HEK293 (cell line): Measurements from ENCODE around the gene DPEP2.

ENCODE experiments used
- CTCF ChIA-PET: fragments of 350-600 bp; formaldehyde crosslinking; extraction: SDS; loops from one replicate; lab custom pipeline; 2021; ENCODE audit warnings: antibody characterized with exemption; lab: Yijun Ruan, JAX
- POLR2A ChIA-PET: fragments of 300-600 bp; formaldehyde crosslinking; extraction: SDS; loops from one replicate; lab custom pipeline; 2020; ENCODE audit warnings: antibody characterized with exemption, inconsistent platforms; lab: Yijun Ruan, JAX
- H3K27ac ChIP-seq: fragments of 200-500 bp; sonication (Bioruptor generic); 2 replicates; pipeline ENCODE4 v1.5.1; 2014; ENCODE audit warnings: low read depth, low read length, control low read depth, inconsistent platforms; ENCODE audit errors: extremely low read depth
- H3K36me3 ChIP-seq, 2 experiments: fragments of 200-500 bp in 1 of 2; sonication (Bioruptor generic) in 1 of 2; 1 replicate in 1 of 2; 2 replicates in 1 of 2; pipeline ENCODE4 v1.5.1; 2014 to 2017; ENCODE audit warnings: inconsistent platforms in 2 of 2, low read length in 2 of 2; ENCODE audit not compliant: control insufficient read depth in 2 of 2, insufficient read depth in 1 of 2
- H3K4me1 ChIP-seq: fragments of 200-500 bp; sonication (Bioruptor generic); 2 replicates; pipeline ENCODE4 v1.5.1; 2014; ENCODE audit warnings: mild to moderate bottlenecking, low read length, inconsistent platforms; ENCODE audit not compliant: control insufficient read depth, insufficient read depth
- H3K4me3 ChIP-seq: 2 replicates; pipeline ENCODE4 v1.5.1; 2011; ENCODE audit warnings: low read depth, mild to moderate bottlenecking, control low read depth, low read length, moderate library complexity
- H3K9me3 ChIP-seq: fragments of 200-500 bp; sonication (Bioruptor generic); 2 replicates; pipeline ENCODE4 v1.5.1; 2014; ENCODE audit warnings: low read depth, low read length, inconsistent platforms; ENCODE audit not compliant: control insufficient read depth, insufficient read depth
- EGR2 ChIP-seq: fragments of 450-650 bp; formaldehyde crosslinking; IDR thresholded peaks from 2 replicates; pipeline ENCODE4 v1.5.1; 2016; ENCODE audit warnings: low read depth, missing biosample characterization, missing genetic modification characterization
- GLIS2 ChIP-seq: fragments of 450-650 bp; formaldehyde crosslinking; IDR thresholded peaks from 2 replicates; pipeline ENCODE4 v1.5.1; 2016; ENCODE audit warnings: missing biosample characterization, missing genetic modification characterization
- KLF16 ChIP-seq: fragments of 450-650 bp; formaldehyde crosslinking; IDR thresholded peaks from 2 replicates; pipeline ENCODE4 v1.5.1; 2017; ENCODE audit warnings: missing biosample characterization, missing genetic modification characterization
- ZBTB21 ChIP-seq: fragments of 450-650 bp; formaldehyde crosslinking; IDR thresholded peaks from 2 replicates; pipeline ENCODE4 v1.5.1; 2017; ENCODE audit warnings: missing biosample characterization, missing genetic modification characterization
- ZFP3 ChIP-seq: fragments of 450-650 bp; formaldehyde crosslinking; IDR thresholded peaks from 2 replicates; pipeline ENCODE4 v1.5.1; 2016; ENCODE audit warnings: low read depth, missing biosample characterization, missing genetic modification characterization
- ZIC2 ChIP-seq: fragments of 450-650 bp; formaldehyde crosslinking; IDR thresholded peaks from 2 replicates; pipeline ENCODE4 v1.5.1; 2016; ENCODE audit warnings: missing biosample characterization, missing genetic modification characterization
- ZNF121 ChIP-seq: fragments of 450-650 bp; formaldehyde crosslinking; IDR thresholded peaks from 2 replicates; pipeline ENCODE4 v1.5.1; 2016; ENCODE audit warnings: missing biosample characterization, missing genetic modification characterization
- ZNF423 ChIP-seq: fragments of 450-650 bp; formaldehyde crosslinking; IDR thresholded peaks from 2 replicates; pipeline ENCODE4 v1.5.1; 2016; ENCODE audit warnings: missing biosample characterization, missing genetic modification characterization
- ZNF449 ChIP-seq: fragments of 450-650 bp; formaldehyde crosslinking; IDR thresholded peaks from 2 replicates; pipeline ENCODE4 v1.5.1; 2017; ENCODE audit warnings: missing biosample characterization, mild to moderate bottlenecking, missing genetic modification characterization, moderate library complexity
- ZNF488 ChIP-seq: fragments of 450-650 bp; formaldehyde crosslinking; IDR thresholded peaks from 2 replicates; pipeline ENCODE4 v1.5.1; 2016; ENCODE audit warnings: missing biosample characterization, missing genetic modification characterization
- ZNF521 ChIP-seq: fragments of 450-650 bp; formaldehyde crosslinking; IDR thresholded peaks from 2 replicates; pipeline ENCODE4 v1.5.1; 2017; ENCODE audit warnings: missing biosample characterization, mild to moderate bottlenecking, missing genetic modification characterization
- ZNF544 ChIP-seq: fragments of 450-650 bp; formaldehyde crosslinking; IDR thresholded peaks from 2 replicates; pipeline ENCODE4 v1.5.0; 2017; ENCODE audit warnings: missing biosample characterization, missing genetic modification characterization
- ZNF548 ChIP-seq: fragments of 450-650 bp; formaldehyde crosslinking; IDR thresholded peaks from 2 replicates; pipeline ENCODE4 v1.5.1; 2016; ENCODE audit warnings: missing biosample characterization, missing genetic modification characterization
- ZNF580 ChIP-seq: fragments of 450-650 bp; formaldehyde crosslinking; IDR thresholded peaks from 2 replicates; pipeline ENCODE4 v1.5.1; 2016; ENCODE audit warnings: missing biosample characterization, missing genetic modification characterization
- ZSCAN4 ChIP-seq: fragments of 450-650 bp; formaldehyde crosslinking; IDR thresholded peaks from 2 replicates; pipeline ENCODE4 v1.5.1; 2017; ENCODE audit warnings: missing biosample characterization, missing genetic modification characterization
- TF ChIP-seq, protein P1 (sequence below): fragments of 450-650 bp; formaldehyde crosslinking; IDR thresholded peaks from 2 replicates; pipeline ENCODE4 v1.5.1; 2016; ENCODE audit warnings: missing biosample characterization, missing genetic modification characterization

DPEP2 gene

GRCh38 chr16:67962135-67962534 is 37.1 kb downstream of the DPEP2 start:
- Histone ChIP-seq H3K27ac (no peak overlapping the region), H3K9me3 (no peaks in the 10 kb centered on the region), H3K36me3 (peaks cover 0 to 88% of the 10 kb centered on the region in 2 experiments; a peak in 2 of 3 replicates), H3K4me3 (no peak overlapping the region), H3K4me1 (no peaks in the 10 kb centered on the region; the same call in none of the 2 replicates)
- POLR2A ChIA-PET = interaction anchor here (0.5 to 1.8 kb wide), 2 partner anchors 11 to 27 kb away, joined by 3 to 5 read pairs; no protein-coding TSS in a partner anchor
- CTCF ChIA-PET = interaction anchor here (0.7 to 1.1 kb wide), 2 partner anchors 20 to 78 kb away, joined by 3 to 4 read pairs; no protein-coding TSS in a partner anchor
- TF ChIP-seq ZNF580 (no peak), GLIS2 (tag by site-specific recombination) (no peak), ZNF121 (tag by site-specific recombination) (no peak), ZNF423 (tag by site-specific recombination) (no peak)

DNA sequence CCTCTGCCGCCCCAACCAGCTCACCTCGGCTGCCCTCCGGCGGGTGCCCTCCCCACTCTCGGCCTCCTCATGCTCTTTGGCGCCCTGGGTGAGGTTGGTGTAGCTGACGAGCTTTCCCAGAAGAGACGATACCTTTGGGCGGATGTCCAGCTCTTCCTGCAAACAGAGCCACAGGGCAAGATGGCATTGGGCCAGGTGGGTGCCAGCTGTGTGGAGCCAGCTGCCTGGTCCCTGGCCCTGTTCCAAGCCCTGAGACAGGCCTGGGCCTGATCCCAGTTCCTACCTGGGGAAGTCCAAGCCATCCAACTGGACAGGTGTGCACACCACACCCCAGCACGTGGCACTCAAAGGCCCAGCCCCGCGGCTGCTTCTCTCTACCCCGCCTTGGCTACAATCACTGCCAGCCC is 37.7 kb downstream of the DPEP2 start:
- H3K27ac ChIP-seq = no peak overlapping the region
- no peaks in the 10 kb centered on the region; the same call in 1 of the 2 replicates for H3K4me1 ChIP-seq
- POLR2A ChIA-PET = no interaction called here
- H3K9me3 ChIP-seq = no peaks in the 10 kb centered on the region
- H3K4me3 ChIP-seq = no peak overlapping the region
- TF ChIP-seq KLF16 (tag by site-specific recombination) (no peak), ZIC2 (no peak), ZSCAN4 (no peak), ZNF521 (no peak), ZFP3 (tag by site-specific recombination) (no peak), ZNF488 (tag by site-specific recombination) (no peak), ZBTB21 (tag by site-specific recombination) (no peak), ZNF449 (no peak), ZNF544 (tag by site-specific recombination) (no peak)
- TF ChIP-seq, protein P1, sequence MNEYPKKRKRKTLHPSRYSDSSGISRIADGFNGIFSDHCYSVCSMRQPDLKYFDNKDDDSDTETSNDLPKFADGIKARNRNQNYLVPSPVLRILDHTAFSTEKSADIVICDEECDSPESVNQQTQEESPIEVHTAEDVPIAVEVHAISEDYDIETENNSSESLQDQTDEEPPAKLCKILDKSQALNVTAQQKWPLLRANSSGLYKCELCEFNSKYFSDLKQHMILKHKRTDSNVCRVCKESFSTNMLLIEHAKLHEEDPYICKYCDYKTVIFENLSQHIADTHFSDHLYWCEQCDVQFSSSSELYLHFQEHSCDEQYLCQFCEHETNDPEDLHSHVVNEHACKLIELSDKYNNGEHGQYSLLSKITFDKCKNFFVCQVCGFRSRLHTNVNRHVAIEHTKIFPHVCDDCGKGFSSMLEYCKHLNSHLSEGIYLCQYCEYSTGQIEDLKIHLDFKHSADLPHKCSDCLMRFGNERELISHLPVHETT (tag by site-specific recombination) = no peak
- TF ChIP-seq, all 188 proteins: peak for 0
- peaks cover 0 to 88% of the 10 kb centered on the region in 2 experiments; a peak in 2 of 3 replicates for H3K36me3 ChIP-seq
- CTCF ChIA-PET = no interaction called here

DNA sequence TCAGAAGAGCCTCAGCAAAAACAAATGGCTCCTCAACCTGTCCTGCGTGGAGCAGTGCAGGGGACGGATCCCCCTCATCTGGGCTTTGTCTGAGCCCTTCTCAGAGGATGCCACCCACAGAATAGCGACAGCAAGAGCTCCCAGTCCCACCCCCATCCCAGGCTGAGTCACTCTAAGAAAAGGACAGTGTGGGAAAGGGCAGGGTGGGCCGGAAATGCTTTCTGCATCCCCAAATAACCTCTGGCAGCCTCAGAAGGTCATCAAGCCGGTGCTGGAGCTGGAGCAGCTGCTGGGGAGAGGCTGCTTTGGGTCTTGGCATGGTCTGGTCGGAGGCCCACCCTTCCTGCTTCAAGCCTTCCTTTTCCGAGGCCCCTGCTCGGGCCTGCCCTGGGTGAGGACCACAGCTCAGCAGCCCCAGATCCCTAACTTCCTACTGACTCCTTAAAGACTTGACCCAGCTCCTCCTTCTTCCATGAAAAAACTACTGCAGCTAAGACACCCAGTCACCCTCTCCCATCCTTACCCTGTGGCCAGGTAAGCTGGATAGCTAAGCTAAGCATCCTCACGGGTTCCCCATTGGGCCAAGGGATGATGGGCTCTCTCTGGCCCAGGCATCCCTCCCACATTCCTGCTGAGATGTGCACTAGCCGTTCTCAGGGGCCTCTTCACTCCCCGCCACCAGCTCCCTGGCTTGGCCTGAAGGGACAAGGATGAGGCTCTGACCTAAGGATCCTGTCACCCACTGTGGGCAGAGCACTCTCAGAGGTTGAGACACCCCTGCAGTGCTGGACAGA is 39.6 kb downstream of the DPEP2 start:
- TF ChIP-seq EGR2 (0 out of 2 replicates have a peak, but pooled peaks have one; percentile 12), ZNF548 (tag by site-specific recombination) (no peak)
- POLR2A ChIA-PET = interaction anchor here (0.6 to 0.7 kb wide), 2 partner anchors 18 to 22 kb away, joined by 3 to 5 read pairs; no protein-coding TSS in a partner anchor
- CTCF ChIA-PET = interaction anchor here (0.6 to 1.0 kb wide), 2 partner anchors 18 to 495 kb away, joined by 3 read pairs; no protein-coding TSS in a partner anchor
- H3K4me1 ChIP-seq = no peaks in the 10 kb centered on the region; the same call in 1 of the 2 replicates
- peaks cover 9 to 83% of the 10 kb centered on the region in 2 experiments; a peak in 2 of 3 replicates for H3K36me3 ChIP-seq
- no peaks in the 10 kb centered on the region for H3K9me3 ChIP-seq
- H3K4me3 ChIP-seq = no peak overlapping the region
- no peak overlapping the region for H3K27ac ChIP-seq
